GM23338 (cell line): ENCODE results near the gene NAPSA. TPM values are rescaled to one million over a fixed set of nuclear protein-coding genes. Genes with fewer than 3 reads are reported as not detected.

ENCODE experiments used
- ATAC-seq: fragments of 200-7000 bp; cut with Tn5 transposase; 3 replicates; pipeline ENCODE4 v1.9.1; 2020
- DNase-seq: peaks from one replicate; pipeline ENCODE4 v3.0.0-alpha.2; 2015; ENCODE audit warnings: low spot score
- H2AFZ ChIP-seq: fragments of 200-600 bp; sonication (generic); 2 replicates; pipeline ENCODE4 v1.8.0; 2016; ENCODE audit warnings: antibody characterized with exemption, mild to moderate bottlenecking, moderate library complexity
- H3F3A ChIP-seq: fragments of 200-600 bp; sonication (generic); replicated peaks from 2 replicates; pipeline ENCODE4 v1.8.0; 2017; ENCODE audit warnings: antibody characterized with exemption, mixed run types, low read depth
- H3K27ac ChIP-seq: fragments of 200-600 bp; sonication (generic); 2 replicates; pipeline ENCODE4 v1.6.1; 2016; ENCODE audit warnings: low read depth
- H3K27me3 ChIP-seq: fragments of 200-600 bp; sonication (generic); 2 replicates; pipeline ENCODE4 v1.8.0; 2016; ENCODE audit warnings: mild to moderate bottlenecking, mixed run types, moderate library complexity; ENCODE audit not compliant: insufficient read depth
- H3K36me3 ChIP-seq: fragments of 200-600 bp; sonication (generic); 2 replicates; pipeline ENCODE4 v1.8.0; 2016; ENCODE audit warnings: mild to moderate bottlenecking; ENCODE audit not compliant: insufficient read depth
- H3K4me1 ChIP-seq: fragments of 200-600 bp; sonication (generic); 2 replicates; pipeline ENCODE4 v1.8.0; 2016; ENCODE audit warnings: mild to moderate bottlenecking, moderate library complexity; ENCODE audit not compliant: insufficient read depth
- H3K4me2 ChIP-seq: fragments of 200-600 bp; sonication (generic); 2 replicates; pipeline ENCODE4 v1.7.1; 2017; ENCODE audit warnings: mixed run types
- H3K4me3 ChIP-seq: fragments of 200-600 bp; sonication (generic); 2 replicates; pipeline ENCODE4 v1.6.1; 2016; ENCODE audit warnings: mixed run types
- H3K79me2 ChIP-seq: fragments of 200-600 bp; sonication (generic); replicated peaks from 2 replicates; pipeline ENCODE4 v1.8.0; 2017; ENCODE audit warnings: mild to moderate bottlenecking; ENCODE audit not compliant: insufficient read depth
- H3K9me2 ChIP-seq: fragments of 200-600 bp; sonication (generic); 2 replicates; pipeline ENCODE4 v1.8.0; 2017; ENCODE audit not compliant: insufficient read depth
- H4K20me1 ChIP-seq: fragments of 200-600 bp; sonication (generic); replicated peaks from 2 replicates; pipeline ENCODE4 v1.8.0; 2017; ENCODE audit warnings: mild to moderate bottlenecking; ENCODE audit not compliant: insufficient read depth
- H3K27ac Mint-ChIP-seq: 2 replicates; pipeline ENCODE4 v1.8.0; 2020; ENCODE audit warnings: inconsistent platforms, mild to moderate bottlenecking, moderate library complexity, mixed read lengths
- H3K27me3 Mint-ChIP-seq: 3 replicates; pipeline ENCODE4 v1.8.0; 2022; ENCODE audit warnings: low read depth, mild to moderate bottlenecking, moderate library complexity, mixed read lengths, inconsistent platforms; ENCODE audit not compliant: insufficient read depth, poor library complexity
- H3K36me3 Mint-ChIP-seq: 3 replicates; pipeline ENCODE4 v1.8.0; 2021; ENCODE audit warnings: low read depth, mild to moderate bottlenecking, inconsistent platforms, moderate library complexity, mixed read lengths
- H3K4me1 Mint-ChIP-seq: 3 replicates; pipeline ENCODE4 v1.8.0; 2020; ENCODE audit warnings: mild to moderate bottlenecking, inconsistent platforms, mixed read lengths
- H3K4me3 Mint-ChIP-seq: 3 replicates; pipeline ENCODE4 v1.8.0; 2021; ENCODE audit warnings: moderate library complexity, mild to moderate bottlenecking, inconsistent platforms, mixed read lengths
- H3K9me3 Mint-ChIP-seq: 3 replicates; pipeline ENCODE4 v1.8.0; 2020; ENCODE audit warnings: moderate library complexity, mild to moderate bottlenecking, inconsistent platforms, mixed read lengths
- CREB1 ChIP-seq: fragments of 250-450 bp; sonication (Bioruptor Pico); IDR thresholded peaks from 2 replicates; pipeline ENCODE4 v1.5.0; 2020; ENCODE audit warnings: low read depth, mild to moderate bottlenecking, moderate library complexity
- CTCF ChIP-seq, 2 experiments: fragments of 200-600 bp in 1 of 2; sonication (generic) in 1 of 2; conservative IDR thresholded peaks; 2 replicates each; pipeline versions ENCODE4 v1.5.1 to v1.6.1; 2016 to 2017; ENCODE audit warnings: antibody characterized with exemption in 2 of 2, low read depth in 2 of 2, mild to moderate bottlenecking in 2 of 2, moderate library complexity in 1 of 2
- ETS1 ChIP-seq: IDR thresholded peaks from 2 replicates; pipeline ENCODE4 v1.6.1; 2016; ENCODE audit warnings: antibody characterized with exemption
- EZH2phosphoT487 ChIP-seq: fragments of 200-600 bp; sonication (generic); IDR thresholded peaks from one replicate; pipeline ENCODE4 v1.8.1; 2018; ENCODE audit warnings: antibody characterized with exemption; ENCODE audit not compliant: unreplicated experiment
- POLR2AphosphoS5 ChIP-seq: IDR thresholded peaks from 2 replicates; pipeline ENCODE4 v1.6.1; 2016; ENCODE audit warnings: antibody characterized with exemption, low read depth
- REST ChIP-seq: IDR thresholded peaks from one replicate; pipeline ENCODE4 v1.6.1; 2018; ENCODE audit warnings: antibody characterized with exemption; ENCODE audit not compliant: unreplicated experiment
- polyA plus RNA-seq: library from polyadenylated mRNA; unstranded; fragments of >200 nt; fragmentation: Nextera tagmentation; extraction: Ambion mirVana; gene quantifications from 2 replicates; pipeline ENCODE4 v1.2.1, GENCODE V29; 2016
- total RNA-seq: library from RNA; depleted of rRNA; stranded (reverse); fragments of >200 nt; shearing (Covaris generic); gene quantifications from 2 replicates; pipeline ENCODE4 v1.2.3, GENCODE V29; 2014

Gene NAPSA
- total and polyA plus RNA-seq, 2 experiments from 2014 or later: 0.14 to 0.99 TPM

GRCh38 chr19:50406829-50407228 lies 41.4 kb upstream of the NAPSA start (continued):
- no peak for TF ChIP-seq CTCF (conservative IDR thresholded peaks at IDR 0.05; ENCODE audit: low read depth in 2 of 2)
- TF ChIP-seq REST: no peak
- TF ChIP-seq ETS1: no peak
- no peak for TF ChIP-seq EZH2phosphoT487
- no peak for TF ChIP-seq CREB1 (CRISPR knock-in tag)

- no peaks in the 10 kb centered on the region for H3K79me2 ChIP-seq
- TF ChIP-seq EZH2phosphoT487 (no peak), POLR2AphosphoS5 (no peak), REST (no peak)
- H3K27ac ChIP-seq: no peak overlapping the region
- no peaks in the 10 kb centered on the region; the same call in 2 of the 3 replicates for H3K9me3 Mint-ChIP-seq
- H2AFZ ChIP-seq: no peak overlapping the region
- H3F3A ChIP-seq: no peaks in the 10 kb centered on the region; the same call in 1 of the 2 replicates
- no peak overlapping the region for H3K4me3 Mint-ChIP-seq
- peaks cover 5% of the 10 kb centered on the region for H4K20me1 ChIP-seq
- H3K36me3 Mint-ChIP-seq: peaks cover 62% of the 10 kb centered on the region
- no peaks in the 10 kb centered on the region for H3K27me3 Mint-ChIP-seq
- H3K4me1 Mint-ChIP-seq: no peaks in the 10 kb centered on the region
- DNase-seq: no peak
- H3K4me1 ChIP-seq: no peaks in the 10 kb centered on the region
- H3K4me2 ChIP-seq: no peak overlapping the region
- no peaks in the 10 kb centered on the region for H3K9me2 ChIP-seq
- no peak for ATAC-seq
- H3K4me3 ChIP-seq: no peak overlapping the region
- no peak overlapping the region for H3K27ac Mint-ChIP-seq
- H3K27me3 ChIP-seq: no peaks in the 10 kb centered on the region
- H3K36me3 ChIP-seq: peaks cover 4% of the 10 kb centered on the region; the same call in 1 of the 2 replicates
Observed at GRCh38 chr19:50406156-50406820, 40.8 kb upstream of the NAPSA start.
